Activated CD4-positive, alpha-beta T cell treated with anti-CD3 and anti-CD28 coated beads for 1 hour (primary cell): ENCODE data around the gene ERC2.

Experiments used
- DNase-seq: peaks from one replicate; pipeline ENCODE4 v3.0.0-alpha.2; 2020

ERC2 gene

DNA sequence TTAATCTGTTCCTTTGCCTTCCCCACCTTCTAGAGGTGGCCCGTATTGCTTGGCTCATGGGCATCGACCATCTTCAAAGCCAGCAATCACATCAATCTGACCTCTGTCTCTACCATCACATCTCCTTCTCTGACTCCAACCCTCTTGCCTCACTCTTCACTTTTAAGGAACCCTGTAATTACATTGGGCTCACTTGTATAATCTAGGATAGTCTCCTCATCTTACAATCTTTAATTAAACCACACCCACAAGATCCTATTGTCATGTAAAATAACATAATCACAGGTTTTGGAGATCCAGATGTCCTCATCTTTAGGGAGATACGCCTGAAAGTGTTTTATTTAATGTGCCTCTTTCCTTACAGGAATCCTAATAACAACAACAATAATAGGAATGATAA, 234.5 kb downstream of the ERC2 start:
- DNase-seq: no peak

DNA sequence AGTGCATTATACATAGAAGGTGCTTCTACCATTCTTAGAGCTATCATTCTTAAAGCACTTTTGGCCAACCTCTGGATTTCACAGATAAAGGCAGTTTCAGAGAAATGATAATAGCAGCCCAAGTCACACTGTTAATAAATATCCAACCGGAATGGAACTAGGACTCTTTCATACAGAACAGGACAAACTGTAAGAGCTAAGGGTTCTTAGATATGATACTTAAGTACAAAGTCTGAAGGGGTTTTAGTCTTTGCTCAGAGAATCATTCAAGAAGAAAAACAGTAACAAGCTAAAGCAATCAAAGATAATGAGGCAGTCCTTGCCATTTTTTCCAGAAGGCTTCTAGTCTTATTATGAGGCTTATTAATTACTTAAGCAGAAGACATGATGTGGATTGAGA, 239.0 kb downstream of the ERC2 start:
- no peak for DNase-seq

DNA sequence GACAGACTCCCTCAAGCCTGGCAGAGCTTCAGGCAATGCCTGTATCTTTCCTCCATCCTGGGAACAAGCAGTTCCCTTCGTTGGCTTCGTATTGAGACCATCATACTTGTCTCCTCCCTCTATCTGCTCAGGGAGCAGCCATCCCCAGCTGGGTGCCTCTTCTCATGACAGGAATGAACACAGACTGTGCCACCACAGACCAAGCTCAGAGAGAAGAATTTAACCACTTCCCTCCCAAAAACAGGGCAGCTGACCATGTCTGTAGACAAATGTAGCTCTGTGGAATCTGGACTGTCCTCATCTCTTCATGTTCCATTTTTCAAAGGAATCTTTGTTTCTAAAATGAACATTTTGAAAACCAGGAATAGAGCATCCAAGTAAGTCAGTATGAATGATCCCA, 245.4 kb downstream of the ERC2 start:
- DNase-seq: no peak

DNA sequence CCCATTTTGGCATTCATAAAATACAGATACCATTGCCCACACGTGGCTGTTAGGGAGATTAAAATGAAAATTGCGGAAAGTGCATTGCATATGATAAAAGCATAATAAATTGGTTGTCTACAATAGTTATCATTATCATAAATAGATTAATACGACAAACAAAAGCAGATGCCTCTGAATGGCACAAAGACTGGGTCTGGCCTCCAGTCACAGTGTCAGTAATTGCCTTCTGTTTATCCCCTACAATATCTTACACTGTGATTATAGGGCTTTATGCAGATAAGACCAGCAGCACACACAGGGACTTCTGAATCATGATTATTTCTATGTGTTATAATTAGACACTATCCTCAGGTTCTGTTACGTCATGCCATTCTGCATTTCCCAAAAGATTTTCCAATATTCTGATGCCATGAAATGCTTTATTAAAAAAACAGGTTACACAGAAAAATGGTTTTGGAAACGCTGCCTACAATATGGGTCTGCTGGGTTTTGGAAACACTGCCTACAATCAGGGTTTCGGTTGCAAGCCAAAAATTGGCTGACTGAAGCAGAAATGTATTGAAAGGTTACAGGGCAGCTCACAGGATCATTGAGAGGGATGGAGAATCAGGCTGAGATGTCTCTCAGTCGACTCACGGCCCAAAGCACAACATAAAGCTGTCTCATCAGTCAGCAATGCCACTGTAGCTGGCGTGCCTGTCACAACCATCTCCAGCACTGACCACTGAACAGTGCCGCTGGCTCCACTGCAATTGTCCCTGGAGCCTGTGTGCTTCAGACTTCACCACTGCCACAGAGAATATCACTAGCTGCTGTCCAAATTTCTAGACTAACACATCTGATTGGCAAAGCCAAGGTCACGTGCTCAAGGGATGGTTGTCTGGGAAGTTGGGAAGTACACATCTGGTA, 248.1 kb downstream of the ERC2 start:
- no peak for DNase-seq

DNA sequence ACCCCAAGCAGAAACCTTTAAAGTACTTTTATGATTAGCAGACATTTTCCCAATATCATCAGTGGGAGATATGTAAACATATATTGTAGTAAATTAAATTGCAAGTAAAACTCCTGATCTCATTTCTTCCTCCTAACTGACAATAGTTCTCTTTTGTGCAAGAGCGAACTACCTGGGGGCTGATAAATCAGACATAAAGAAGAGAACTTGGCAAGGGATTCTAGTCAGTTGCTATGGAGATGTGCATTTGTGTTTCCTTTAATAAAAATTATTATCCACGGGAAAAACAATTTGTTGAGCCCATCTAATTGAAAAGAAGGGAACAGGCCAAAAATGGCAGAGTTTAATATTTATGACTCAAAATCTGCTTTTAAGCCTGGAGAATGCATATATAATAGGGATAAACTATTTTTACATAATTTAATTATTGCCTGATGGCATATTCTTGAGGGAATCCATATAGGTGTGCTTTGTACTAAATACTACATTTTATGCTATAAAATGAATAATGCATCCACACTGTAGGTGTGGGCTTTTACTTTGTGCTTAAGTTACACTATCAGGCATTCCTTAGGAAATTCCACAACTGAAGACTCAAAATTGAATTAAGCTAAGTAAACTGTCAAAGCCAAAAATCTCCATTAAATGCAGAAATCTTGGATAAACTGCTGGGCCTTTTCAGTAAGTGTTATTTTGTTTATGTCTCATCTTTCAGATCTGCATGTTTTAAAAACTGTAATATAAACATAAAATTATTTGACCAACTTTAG, 258.1 kb downstream of the ERC2 start:
- DNase-seq: no peak

DNA sequence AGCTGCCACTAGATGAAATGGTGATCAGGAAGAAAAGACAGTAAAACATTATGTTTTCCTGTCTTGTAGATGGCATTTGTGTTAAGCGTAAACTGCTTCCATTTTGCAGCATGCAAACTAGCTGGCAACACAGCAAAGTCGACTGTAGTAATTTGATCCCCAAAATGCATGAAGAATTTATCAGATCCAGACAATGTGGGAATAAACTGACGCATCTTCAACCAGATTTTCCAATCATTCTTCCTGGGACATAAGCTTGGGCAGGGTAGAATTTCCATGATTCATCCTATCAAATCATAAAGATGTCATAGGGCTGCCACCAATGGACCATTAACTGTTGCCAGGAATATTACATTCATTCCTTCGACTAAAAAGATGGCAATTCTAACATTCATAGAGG, 260.3 kb downstream of the ERC2 start:
- DNase-seq: no peak

DNA sequence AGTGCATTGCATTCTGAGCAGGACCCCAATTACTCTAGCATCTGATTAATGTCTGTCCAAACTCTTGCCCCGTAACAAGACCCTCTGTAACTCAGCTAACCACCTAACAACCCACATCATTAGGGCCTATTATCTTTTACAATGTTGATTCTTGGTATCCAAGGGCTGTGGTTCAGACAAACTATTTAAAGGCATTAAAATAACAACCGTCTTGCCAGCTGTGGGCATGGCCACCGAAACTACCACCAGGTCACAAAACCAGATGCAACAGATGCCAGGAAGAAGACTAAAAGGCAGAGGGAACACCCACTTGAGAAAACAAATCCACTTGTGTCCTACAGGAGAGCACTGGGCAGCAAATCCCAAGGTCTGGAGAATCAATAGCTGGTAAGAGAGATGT, 262.9 kb downstream of the ERC2 start:
- no peak for DNase-seq

DNA sequence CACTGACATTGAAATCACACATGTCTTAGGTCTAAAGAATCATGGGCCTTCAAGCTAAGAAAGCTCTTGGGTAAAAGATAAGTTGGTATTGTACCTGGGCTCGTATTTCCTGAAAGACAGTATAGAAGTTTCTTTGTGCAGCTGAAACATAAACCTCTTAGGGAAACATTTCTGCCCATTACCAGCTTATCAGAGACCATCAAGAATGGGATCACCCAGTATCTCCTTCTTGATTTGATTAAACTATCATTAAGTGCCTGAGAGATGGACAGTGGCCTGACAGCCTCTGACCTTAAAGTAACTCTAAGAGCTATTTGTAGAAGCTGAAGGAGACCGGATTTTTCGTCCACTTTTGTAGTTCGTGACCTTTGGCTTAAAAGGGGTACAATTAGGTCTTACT, 265.3 kb downstream of the ERC2 start:
- no peak for DNase-seq

DNA sequence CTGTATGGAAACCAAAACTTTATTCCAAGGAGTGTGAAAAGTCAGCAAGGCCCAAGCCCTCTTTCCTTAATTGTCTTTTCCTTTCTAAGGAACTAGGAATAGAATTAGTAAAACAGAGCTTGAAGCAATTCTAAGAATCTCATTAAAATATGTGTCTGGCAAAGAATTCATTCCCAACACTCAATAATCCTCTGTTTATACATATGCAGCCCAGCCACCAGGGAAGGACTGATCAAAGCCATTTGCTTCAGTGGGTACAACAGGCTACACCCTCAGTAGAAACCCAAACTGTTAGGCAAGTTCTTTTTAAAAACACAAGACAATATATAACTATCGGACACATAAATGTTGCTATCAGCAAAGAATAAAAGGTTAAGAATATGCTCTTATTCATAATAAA, 266.9 kb downstream of the ERC2 start:
- no peak for DNase-seq

DNA sequence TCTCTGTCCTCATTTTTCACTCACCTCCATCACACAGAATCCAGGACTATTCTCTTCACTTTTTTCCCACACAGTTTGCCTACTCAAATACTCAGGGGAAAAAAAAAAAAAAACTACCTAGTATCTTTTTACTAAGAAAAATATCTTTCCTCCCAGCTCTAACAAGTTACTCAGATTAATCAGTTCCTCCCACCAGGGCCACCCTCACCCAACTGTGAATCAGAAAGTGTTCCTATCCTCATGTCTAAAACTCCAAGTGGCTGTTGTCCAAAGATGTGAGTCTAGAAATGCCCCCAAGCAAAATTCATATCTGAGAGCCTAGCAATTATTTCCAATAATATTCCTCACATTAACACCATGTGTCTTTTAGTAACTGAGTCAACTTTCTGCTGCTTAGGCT, 268.0 kb downstream of the ERC2 start:
- DNase-seq: no peak

DNA sequence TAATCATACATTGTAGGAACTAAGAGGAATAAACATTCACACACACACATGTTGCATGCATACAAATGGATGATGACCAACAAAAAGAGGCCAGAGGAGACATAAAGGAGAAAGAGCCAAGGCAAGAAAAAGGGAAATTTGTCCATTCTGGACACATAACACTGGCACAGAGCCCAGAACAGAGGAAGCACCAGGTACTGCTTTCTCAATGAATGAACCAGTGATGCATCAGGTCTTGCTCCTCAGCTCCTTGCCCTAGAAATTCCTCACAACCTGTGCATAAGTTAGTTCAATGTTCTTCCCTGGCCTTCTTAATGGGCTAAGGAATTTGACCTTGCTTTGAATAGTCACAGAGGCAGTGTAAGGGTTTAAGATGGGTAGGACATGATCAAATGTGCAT, 270.3 kb downstream of the ERC2 start:
- no peak for DNase-seq

DNA sequence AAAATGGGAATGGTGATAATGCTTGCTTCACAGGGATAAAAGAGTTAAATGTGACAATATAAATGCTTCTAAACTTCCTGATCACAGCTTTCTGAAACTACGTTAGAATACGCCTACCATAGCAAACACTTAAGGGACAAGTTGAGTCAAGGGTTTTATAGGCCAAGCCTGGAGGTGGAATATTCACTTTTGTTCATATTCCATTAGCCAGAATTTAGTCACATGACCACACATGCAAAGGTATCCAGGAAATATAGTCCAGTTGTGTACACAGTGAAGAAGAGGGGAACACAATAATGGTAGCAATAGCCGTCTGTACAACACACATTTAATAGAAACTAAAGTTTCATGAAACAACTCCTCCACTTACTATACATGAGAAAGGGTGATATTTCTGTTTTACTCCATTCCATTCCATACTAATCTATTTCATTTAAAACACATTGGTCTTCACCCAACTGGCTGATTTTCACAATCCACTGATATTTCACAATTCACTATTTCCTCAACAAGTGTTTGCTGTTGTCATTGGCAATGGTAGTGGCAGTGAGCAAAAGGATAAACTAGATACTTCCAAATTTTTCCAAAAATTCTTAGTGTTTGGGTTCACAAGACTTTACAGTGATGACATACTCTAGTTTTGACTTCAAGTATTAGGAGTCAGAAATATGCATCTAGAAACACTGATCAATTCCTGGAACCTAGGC, 270.9 kb downstream of the ERC2 start:
- no peak for DNase-seq

DNA sequence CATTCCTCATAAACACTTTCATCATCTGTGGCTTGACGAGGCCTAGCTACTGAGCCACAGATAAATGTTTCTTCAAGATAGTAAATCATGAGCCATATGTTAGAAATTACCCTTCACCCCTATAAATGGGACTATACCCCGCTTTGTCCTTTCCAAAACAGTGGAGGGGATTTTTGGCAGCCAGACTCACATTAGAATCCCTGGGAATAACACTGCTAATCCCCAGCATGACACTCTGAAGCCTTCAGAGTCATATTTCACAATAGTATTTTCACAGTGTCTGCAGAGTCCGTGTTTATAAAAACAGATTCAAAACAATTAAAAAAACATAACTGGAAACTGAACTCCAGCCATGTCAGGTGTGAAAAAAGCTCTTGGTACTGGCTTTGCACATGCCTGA, 271.6 kb downstream of the ERC2 start:
- no peak for DNase-seq

DNA sequence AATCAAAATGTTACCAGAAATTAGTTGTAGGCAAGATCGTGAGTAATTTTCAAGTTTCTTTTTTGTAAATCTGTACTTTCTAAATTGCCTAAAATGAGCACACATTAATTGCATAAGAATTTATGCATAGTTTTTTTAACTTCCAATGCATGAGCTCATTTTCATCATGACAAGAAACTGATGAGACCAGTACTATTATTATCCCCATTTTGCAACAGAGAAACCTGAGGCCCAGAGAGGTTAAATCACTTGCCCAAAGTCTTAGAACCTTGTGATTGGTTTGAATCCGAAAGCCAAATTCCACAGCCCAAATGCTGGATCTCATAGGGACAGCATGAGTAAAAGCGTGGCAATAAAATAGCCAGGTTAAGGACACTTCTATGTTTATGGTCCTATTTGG, 274.7 kb downstream of the ERC2 start:
- DNase-seq: no peak

DNA sequence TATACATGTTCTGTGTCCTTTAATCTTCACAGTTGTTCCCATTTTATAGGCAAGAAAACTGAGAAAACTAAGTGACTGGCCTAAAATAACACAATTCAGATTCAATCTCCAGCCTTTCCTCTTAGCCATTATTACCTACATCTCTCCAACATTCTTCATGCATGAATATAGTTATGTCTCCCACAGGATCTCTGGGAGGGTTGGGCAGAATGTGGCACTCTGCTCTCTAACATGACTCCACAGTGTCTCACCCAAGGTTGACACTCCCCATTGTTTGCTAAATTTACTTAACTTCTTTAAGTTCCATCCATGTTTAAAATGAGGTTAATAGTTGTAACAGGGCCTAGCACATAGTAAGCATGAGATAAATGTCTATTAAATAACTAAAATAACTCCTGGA, 276.3 kb downstream of the ERC2 start:
- no peak for DNase-seq

DNA sequence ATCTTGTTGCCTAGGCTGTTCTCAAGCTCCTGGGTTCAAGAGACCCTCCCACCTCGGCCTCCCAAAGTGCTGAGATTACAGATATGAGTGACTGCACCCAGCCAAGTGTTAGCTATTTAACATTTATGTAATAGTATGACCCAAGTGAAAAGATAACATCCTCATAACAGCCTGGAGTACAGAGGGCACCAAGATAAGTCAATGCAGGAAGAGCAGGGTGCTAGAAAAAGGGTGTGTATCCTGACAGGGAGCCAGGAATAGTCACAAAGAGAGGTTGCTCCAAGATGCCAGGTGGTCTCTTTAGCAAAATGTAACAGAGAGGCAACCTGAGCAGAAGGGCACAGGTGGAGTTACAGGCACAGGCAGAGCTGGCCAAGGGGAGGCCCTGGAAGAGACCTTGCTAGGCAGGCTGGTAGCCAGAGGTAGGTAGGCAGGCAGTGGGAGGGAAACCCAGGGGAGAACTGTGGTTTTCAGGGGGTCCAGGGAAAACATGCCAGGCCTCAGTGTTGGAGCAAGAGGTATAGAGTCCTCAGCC, 277.4 kb downstream of the ERC2 start:
- DNase-seq: no peak

DNA sequence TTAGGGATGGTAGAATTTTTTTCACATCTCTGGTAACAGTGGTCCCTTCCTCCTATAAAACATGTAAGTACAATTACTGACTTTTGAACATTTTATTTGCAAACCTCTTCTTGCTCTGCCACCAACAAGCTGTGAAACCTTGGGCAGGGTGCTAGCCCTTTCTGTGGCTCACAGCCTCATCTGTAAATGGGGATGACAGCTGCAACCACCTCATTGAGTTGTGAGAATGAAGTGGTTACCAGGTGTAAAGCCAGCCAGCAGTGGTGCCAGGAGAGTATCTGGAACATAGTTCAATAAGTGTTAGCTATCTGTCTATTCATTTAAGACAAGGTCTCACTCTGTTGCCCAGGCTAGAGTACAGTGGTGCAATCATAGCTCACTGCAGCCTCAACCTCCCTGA, 278.1 kb downstream of the ERC2 start:
- DNase-seq: no peak

DNA sequence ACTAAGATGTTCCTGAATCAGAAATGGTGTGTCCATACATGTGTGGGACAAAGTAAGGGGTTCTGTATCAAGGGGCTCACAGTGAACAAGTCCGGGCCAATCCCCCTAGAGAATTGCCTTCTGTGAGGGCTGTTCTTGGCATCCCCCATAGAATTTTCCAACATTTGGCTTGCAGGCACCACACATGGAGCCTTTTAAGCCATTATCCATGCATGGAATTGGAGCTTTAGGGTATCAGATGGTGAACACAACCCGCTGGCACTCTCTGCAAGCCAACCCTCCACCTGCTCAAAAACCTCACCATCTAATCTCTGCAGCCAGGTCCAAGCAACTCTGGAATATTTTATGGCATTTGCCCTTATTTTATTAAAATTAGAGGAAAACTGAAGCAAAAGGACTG, 278.7 kb downstream of the ERC2 start:
- DNase-seq: no peak

DNA sequence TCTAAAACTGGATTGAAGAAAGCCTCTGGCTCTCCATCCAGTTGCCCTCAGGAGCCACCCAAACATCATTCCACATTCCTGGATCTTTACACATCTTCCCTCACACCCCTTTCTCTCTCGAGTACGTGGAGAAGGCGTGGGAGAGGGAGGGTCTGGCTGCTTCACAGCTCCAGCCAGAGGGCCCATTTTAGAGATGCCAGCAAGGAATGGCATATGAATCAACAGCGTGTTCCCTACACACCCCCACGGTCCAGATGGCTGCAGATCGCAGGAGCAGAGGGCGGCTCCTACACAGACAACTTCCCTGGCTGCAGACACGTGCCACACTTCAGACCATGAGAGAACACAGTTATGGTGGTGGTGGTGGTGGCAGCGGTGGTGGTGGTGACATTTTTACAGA, 280.1 kb downstream of the ERC2 start:
- DNase-seq: no peak

DNA sequence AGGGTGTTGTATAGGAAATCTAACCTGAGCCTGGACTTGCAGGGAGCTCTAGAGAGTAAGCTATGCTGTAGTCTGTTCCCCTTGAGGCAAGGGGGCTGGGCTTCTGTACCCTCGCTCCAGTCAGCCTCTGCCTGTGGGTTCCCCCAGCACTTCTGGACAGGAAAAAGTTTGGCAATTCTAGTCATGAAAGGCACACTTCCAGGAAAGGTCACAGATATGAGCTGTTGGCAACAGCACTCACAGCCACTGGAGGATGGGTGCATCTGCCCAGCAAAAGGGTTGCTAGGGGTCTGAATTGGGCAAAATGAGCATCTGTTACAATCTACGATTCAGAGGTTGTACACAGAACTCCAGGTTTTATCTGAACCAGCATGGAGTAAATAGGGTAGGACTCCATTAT, 281.2 kb downstream of the ERC2 start:
- no peak for DNase-seq

DNA sequence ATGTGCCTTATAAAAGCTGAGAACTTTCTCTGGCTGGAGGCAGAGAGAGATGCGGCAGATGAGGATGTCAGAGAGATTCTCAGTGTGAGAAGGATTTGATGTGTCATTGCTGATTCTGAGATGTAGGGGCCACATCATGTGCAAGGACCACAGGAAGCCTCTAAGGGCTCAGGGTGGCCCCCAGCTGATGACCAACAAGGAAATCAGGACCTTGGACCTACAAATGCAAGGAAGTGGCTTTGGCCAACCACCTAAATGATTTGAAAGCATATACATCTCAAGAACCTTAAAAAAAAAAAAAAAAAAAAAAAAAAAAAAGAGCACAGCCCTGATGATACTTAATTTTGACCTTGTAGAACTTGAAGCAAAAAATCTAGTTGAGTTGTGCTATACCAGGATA, 282.4 kb downstream of the ERC2 start:
- no peak for DNase-seq

DNA sequence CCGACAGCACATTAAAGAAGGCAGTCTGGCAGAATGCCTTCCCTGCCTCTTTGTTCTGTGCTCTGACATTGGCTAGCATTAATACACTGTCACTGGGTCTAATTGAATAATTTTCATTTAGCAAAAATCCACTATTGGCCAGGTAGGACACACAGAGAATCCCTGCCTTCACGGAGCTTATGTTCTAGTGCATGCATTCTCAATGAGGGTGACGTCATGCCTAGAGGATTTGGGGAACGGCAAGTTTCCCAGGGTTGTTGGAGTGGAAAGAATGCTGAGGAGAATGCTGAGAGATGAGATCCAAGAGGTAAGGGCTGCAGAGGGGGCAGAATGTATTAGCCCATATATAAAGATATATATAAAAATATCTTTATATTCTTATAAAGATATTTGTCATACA, 284.7 kb downstream of the ERC2 start:
- no peak for DNase-seq

DNA sequence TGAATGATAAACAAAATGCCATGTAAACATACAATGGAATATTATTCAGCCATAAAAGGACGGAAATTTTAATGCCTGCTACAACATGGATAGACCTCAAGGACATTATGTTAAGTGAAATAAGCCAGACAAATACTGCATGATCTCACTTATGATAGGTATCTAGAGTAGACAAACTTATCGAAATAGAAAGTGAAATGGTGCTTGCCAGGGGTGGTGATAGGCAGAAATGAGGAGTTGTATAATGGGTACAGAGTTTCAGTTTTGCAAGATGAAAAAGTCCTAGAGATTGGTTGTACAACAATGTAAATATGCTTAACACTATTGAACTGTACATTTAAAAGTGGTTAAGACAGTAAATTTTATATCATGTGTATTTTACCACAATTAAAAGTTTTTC, 287.8 kb downstream of the ERC2 start:
- no peak for DNase-seq

DNA sequence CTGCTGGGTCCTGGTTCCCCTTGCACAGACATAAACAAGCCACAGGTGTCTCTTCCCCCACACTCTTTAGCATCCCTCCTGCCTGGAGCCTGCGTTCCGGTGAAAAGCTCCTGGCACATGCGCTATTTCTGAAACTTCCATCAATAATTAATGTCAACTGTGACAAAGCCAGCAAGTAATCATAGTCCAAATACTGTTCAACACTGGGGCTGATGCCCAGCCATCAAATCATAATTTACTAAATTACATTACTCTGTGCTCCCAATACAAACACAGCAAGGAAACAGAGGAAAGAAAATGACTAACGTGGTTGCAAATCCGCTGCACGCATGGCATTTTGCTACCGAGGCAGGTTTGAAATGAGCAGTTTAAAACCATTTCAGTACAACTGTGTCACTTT, 294.7 kb downstream of the ERC2 start:
- DNase-seq: no peak
